ENCODE data around the gene CFAP107.

The CFAP107 gene

DNA sequence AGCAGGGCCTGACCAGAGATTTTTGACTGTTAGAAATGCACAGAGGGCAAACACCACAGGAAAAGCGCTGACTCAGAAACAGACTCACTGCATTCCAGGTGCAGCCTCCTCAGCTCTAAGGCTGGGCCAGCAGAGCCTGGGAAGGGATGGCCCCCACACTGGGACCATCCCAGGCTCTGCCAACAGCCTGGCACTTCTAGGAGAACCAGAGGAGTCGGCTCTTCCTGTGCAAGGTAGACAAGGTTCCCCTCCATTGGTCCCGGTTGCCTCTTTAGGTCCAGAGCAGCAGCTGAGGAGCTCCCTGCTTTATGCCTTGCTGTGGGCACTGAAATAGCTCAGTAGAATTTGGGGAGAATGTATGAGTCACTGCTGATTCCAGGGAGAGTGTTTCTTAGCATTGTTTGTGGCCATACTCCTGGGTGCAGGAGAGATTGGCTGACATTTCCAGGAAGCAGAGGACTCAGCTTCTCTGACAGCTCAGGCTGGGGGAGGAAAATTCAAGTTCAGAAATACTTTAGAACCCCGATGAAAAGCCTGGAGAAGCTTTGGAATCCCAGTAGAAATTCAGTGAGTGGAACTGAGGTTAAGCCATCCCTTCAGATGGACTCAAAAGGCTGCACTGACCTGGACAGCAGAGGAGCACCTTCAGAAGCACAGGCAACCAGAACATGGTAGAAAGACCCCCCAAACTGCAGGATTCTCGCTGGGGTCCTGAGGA lies 64.8 kb downstream of the CFAP107 start:
- Histone ChIP-seq H3K4me1 (ENCODE audit: control insufficient read depth, insufficient read depth, low read length) (no peaks in the 10 kb centered on the region; the same call in 1 of the 2 replicates), H3K4me3 (ENCODE audit: low read length) (no peak overlapping the region), H3K36me3 (ENCODE audit: control insufficient read depth, insufficient read depth, low read length) (no peaks in the 10 kb centered on the region), H3K27me3 (ENCODE audit: control insufficient read depth, insufficient read depth, low read length) (no peaks in the 10 kb centered on the region), H3K27ac (ENCODE audit: low read length) (no peak overlapping the region), H3K9me3 (ENCODE audit: control insufficient read depth, insufficient read depth, low read length) (peaks cover 2% of the 10 kb centered on the region; the same call in 1 of the 2 replicates)
- DNase-seq (ENCODE audit: low read depth, low spot score) = no peak
- WGBS (ENCODE audit: insufficient coverage, insufficient read length) = no CpG with 5 or more reads among the region's 5 CpGs

DNA sequence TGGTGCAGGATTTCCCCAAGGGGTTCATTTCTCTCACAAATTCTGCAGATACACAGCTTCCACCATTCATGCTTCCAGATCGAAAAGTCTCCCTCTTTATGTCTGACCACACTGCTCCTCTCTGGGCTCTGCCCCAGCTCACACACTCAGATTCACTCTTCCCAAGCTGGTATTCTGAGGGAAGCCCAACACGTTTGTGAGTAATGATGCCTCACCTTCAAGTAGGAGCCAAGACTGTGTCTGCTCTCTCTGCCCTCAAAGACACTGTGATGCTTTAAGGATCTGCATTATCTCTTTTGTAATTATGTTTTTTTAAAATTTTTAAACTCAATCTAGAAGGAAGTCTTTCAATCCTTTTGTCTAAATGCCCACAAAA lies 65.4 kb downstream of the CFAP107 start:
- no peaks in the 10 kb centered on the region for H3K36me3 ChIP-seq (ENCODE audit: control insufficient read depth, insufficient read depth, low read length)
- no peaks in the 10 kb centered on the region for H3K27me3 ChIP-seq (ENCODE audit: control insufficient read depth, insufficient read depth, low read length)
- H3K4me3 ChIP-seq (ENCODE audit: low read length) = no peak overlapping the region
- H3K4me1 ChIP-seq (ENCODE audit: control insufficient read depth, insufficient read depth, low read length) = no peaks in the 10 kb centered on the region; the same call in 1 of the 2 replicates
- H3K27ac ChIP-seq (ENCODE audit: low read length) = no peak overlapping the region
- DNase-seq (ENCODE audit: low read depth, low spot score) = no peak
- H3K9me3 ChIP-seq (ENCODE audit: control insufficient read depth, insufficient read depth, low read length) = peaks cover 2% of the 10 kb centered on the region; the same call in 1 of the 2 replicates
- WGBS (ENCODE audit: insufficient coverage, insufficient read length) = no CpG with 5 or more reads among the region's 2 CpGs

Data from iPS DF 6.9 (cell line).